CMK (cell line): Measurements from ENCODE around the gene GGACT.

ENCODE experiments used
- DNase-seq: peaks from one replicate; pipeline ENCODE4 v3.0.0-alpha.2; 2010; ENCODE audit warnings: low read depth

GGACT gene

GRCh38 chr13:100547791-100548201 is 40.8 kb downstream of the GGACT start:
- no peak for DNase-seq

- no peak for DNase-seq
These were observed 41.7 kb downstream of the GGACT start for GRCh38 chr13:100546713-100547405.

DNA sequence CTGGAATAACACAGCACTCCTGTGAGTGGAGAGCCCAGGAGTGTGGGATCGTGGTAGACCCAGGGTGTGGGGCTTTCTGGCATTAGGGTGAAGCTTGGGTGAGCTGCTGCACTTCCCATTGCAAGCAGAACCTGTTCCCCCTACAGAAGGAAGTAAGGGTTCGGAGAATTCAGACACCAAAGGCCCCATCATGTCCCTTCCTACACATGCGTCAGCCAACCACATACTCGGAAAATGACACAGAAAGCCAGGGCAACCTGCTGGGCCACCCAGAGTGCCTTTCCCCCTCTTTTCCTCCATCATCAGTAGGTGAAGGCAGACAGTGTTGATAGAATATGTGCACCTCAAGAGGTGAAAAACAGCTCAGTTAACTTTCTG is 42.9 kb downstream of the GGACT start:
- no peak for DNase-seq

DNA sequence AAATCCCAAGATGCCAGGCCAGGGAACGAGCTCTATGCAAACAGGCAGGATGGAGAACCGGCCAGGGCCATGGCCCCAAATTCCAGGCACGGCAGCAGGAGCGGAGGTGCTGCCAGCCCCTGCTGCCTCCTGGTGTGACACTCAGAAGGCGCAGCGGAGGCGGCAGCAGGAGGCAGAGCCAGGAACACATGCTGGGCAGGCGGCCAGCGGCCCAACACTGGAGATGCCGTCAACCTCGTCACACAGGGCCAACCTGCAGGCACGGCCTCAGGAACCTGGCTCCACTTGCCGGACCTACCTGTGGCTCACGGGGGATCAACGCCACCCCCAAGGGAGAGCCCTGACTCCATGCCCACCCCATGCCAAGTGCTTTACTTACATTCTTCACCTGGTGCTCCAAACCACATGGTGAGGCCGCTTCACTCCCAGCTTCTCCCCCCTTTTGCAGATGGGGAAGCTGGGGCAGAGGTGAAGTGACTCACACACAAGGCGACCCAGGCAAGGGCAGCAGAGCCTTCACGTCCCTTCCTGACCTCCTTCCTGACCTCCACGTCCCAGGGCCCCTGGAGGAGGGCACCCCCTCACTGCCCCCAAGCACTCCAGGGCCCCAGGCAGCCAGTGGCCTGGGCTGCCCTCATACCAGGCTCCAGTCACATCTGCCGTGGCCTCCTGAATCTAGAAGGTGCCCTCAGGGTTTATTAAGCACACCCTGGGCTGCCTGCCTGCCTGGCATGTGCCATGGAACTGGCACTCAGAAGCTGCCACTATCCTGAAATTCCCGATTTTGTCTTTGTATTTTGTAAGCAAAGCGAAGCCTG is 43.5 kb downstream of the GGACT start:
- DNase-seq: no peak

- DNase-seq: no peak
These were observed 44.6 kb downstream of the GGACT start for GRCh38 chr13:100543872-100544602.

GRCh38 chr13:100542826-100543156 is 45.8 kb downstream of the GGACT start:
- DNase-seq: no peak

GRCh38 chr13:100541897-100542825 is 46.4 kb downstream of the GGACT start:
- DNase-seq: no peak

- DNase-seq: no peak
These were observed 48.0 kb downstream of the GGACT start for GRCh38 chr13:100540621-100541020.

GRCh38 chr13:100537951-100538462 is 50.6 kb downstream of the GGACT start:
- no peak for DNase-seq

- no peak for DNase-seq
These were observed 51.1 kb downstream of the GGACT start for GRCh38 chr13:100537486-100537885.

DNA sequence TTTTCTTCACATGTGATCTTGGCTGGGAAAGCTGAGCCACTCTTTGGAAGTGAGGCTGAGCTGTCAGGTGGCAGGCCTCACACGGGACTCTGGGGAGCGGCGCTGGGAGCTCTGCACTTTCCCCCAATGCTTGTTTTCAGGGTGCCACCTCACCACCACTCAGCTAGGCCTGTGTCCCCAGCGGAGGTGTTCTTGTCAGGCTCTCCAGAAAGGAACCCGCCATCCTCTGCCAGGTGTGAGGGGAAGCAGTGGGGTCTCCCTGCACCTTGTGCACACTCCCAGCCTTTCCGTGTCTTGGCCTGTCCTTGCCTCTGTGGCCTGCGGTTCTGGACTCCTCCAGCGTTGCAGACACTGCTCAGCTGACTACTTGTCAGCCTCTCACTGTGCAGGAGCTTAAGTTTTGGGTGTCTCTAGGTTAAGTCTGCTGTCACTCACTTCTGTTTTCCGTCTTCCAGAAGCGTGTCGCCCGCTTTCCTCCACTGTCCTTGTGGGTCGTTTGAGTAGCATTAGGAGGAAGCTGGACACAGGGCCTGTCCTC is 51.9 kb downstream of the GGACT start:
- no peak for DNase-seq

DNA sequence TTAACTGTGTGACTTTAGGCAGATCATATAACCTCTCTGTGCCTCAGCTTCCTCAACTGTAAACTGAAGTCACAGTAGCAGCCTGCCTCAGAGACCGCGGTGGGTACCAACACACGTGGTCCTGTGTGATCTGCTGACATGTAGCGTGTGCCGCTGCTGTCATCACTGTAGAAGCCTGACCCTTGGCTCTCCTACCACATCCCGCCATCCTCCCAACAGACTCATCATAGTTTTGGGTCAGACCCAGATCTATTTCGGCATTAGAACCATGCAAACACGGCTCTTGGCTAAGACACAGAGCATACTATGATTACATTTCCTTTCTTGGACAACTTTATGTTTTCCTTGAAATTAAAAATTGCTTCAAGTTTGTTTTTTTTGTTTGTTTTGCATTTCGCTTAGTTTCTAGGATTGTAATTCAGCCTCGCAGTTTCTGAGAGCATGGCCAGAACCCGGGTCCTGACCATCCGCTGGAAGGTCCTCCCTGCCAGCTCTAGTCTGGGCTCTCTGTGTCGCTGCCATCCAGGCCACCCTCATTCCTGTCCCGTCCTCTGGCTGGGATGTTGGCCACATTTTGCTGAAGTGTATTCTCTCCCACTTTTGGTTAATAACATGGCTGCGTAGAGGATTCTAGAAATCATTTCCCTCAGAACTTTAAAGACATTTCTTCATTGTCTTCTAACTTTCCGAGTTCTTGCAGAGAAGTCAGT is 53.0 kb downstream of the GGACT start:
- no peak for DNase-seq

DNA sequence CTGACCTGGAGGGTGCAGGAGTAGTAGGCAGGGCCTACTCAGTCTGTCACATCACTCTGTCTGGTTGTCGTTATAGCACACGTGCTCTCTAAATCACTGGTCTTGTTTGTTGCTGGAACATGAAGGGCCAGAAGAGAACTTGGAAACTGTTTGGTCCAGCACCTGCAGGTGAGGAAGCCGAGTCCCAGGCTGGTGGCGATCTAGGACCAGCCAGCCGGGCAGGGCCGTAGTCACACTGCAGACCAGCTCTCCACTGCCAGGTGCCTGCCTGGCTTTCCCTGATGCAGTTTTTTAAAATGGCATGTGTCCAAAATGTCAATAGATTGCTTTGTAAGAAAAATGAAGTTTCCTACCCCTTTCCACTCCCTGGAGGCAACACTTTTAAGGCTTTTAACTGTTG is 53.7 kb downstream of the GGACT start:
- no peak for DNase-seq

DNA sequence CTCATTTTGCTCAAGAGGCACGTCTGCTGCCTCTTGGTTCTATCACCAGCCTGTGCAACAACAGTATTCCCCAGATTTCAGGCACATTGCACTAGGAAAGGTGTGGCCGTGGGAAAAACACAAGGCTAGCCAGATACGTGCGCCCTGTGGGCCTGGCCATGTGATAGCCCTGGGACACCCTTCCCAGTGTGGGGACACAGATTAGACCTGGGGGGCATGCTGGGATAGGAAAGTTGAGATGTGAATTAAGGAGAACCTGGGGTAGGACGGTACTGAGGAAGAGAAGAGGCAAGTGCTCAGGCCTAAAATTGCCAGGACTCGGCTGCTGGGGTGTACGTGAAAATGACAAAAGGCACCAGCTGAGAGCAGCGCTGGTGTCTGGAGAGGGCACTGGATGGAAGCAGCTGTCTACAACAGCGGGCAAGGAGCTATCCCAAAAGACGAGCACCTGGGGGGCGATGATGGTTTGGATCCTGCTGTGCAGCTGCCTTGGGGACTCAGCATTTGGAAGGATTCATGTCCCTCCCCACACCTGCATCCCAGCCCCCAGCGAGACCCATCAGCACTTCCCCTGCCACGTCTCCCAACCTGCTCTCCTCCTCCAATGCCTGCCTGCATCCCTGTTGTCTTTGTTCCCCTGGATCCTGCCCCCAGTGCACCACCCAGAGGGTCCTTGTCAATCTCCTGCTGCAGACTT is 54.3 kb downstream of the GGACT start:
- no peak for DNase-seq

DNA sequence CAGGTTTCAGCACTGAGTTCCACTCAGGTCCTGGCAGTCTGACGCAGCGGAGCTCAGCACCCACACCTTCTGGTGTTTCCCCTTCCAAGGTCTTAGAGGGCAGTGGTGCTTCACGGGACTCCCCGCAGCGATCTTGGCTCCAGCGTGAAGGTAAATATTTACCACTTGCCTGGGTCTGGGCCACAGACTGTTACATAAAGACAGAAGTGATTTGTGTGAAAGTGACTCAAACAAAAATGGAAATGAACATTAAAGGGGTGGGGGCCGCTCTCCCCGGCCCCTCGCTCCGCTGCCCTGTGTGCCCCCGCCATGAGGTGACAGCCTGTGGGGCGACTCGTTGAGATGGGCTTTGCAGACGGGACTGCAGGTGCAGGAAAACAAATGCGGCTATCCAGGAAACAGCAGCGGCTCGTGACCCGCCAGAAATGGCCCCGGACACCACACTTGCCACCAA is 55.0 kb downstream of the GGACT start:
- DNase-seq: no peak

DNA sequence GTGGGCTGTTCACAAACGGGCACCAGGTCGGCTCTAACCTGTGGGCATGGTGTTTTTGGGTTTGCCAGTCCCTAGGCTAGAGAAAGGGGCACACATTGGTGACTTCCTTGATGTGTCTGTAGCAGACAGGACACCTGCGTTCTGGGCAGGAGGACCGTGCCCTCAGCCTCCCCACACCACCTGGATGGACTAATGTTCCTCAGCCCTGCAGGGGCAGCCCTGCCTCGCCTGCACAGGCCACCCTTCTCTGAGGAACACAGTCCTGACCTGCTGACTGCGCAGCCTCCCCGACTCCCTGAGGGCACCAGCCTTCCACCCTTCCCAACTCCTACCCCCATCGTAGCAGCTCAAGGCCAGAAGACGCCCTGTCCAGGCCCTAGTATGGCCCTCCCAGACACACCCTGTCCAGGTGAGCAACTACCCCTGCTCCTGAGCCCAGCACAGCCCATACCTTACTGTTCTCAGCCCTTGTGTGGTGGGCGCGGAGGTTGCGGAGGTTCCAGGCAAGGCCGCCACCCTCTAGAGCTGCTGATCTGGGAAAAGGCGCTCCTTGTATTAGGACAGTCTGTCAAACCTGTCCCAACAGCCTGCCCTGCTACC is 55.7 kb downstream of the GGACT start:
- no peak for DNase-seq

- DNase-seq: no peak
These were observed 56.4 kb downstream of the GGACT start for GRCh38 chr13:100532090-100532766.

GRCh38 chr13:100530671-100531213 is 57.8 kb downstream of the GGACT start:
- no peak for DNase-seq
